Activated gamma-delta T cell (primary cell): ENCODE results near the gene DPP10.
"Not testable (repeated sequence)": the region's sequence is repeated elsewhere in the genome, so short reads cannot be mapped to it uniquely, and the experiment has no call there.

ENCODE experiments used
- DNase-seq: peaks from one replicate; lab custom pipeline; 2025; lab: John Stamatoyannopoulos, UW
- total RNA-seq, 2 donors: gene quantifications; one replicate each; lab custom pipeline; 2026; lab: John Stamatoyannopoulos, UW

DPP10 gene
- total RNA-seq = 0.10 to 0.35 reads per million in 2 donors

DNA sequence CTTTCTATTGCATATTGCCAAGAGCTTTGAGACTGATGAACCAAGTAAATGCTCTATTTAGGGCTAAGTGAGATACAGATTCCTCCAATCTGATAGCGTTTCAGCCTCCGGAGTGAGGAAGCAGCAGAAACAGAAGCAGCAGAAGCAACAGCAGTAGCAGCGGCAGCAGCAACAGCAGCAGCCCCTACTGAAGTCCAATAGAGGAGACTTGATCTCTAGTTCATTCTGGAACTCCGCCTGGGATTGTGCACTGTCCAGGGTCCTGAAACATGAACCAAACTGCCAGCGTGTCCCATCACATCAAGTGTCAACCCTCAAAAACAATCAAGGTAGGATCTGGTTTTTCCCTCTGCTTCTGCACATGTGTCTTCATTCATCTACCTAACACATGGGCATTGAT, at the start of gene DPP10:
Gene DPP10, plus strand, starts transcription at position 132 of the 400 bp plus-strand sequence.
- no peak for DNase-seq

DNA sequence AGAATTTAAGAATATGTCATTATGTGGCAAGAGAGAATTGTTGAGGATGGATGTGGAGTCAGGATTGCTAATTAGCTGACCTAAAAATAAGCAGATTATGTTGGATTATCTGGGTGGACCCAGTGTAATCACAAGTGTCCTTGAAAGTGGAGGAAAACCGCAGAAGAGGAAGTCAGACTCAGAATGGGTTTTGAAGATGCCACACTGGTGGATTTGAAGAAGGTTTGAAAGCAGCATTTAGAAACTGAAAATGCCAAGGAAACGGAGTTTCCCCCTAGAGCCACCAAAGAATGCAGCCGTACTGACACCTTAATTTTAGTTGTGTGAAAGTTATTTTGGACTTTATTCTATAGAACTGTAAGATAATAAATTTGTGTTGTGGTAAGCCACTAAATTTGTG, 41.6 kb upstream of the DPP10 start:
- no peak for DNase-seq

DNA sequence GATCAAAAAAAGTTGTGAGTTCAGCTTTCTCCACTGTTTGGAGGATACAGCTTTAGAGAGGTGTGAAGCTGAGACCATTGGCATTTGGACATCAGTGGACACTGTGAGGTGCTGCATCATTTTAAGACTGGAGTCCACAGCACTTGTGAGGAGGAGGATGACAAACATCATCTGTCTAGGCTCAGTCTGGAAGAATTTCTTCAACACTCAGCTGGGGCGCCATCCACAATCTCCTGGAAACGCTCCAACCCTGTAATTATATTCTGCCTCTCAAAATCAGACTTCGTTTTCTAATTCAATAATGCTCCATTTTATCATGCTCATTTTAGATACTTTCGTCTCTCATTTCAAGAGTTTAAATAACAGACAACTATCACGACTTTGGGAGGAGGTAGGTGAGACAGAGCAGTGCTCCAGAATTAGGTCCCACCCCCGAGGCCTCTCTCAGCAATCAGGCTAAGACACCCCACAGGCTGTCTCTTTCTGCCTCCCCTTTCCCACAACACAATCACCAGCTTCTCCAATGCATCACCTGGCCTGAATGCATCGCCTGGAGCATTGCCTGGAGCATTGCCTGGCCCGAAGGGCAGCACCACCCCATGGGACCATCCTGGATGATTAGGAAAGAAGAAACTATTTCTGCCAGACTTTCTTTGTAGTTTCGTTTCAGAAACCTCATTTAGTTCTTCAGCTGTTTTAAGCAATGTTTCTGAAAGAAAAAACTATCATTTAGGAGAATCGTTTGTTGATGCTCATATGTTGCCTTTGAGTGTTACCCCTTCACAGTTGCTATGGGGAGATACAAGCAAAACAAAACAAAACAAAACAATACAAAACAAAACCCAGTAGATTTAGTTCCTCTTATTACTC, 37.0 kb upstream of the DPP10 start:
- DNase-seq = no peak

DNA sequence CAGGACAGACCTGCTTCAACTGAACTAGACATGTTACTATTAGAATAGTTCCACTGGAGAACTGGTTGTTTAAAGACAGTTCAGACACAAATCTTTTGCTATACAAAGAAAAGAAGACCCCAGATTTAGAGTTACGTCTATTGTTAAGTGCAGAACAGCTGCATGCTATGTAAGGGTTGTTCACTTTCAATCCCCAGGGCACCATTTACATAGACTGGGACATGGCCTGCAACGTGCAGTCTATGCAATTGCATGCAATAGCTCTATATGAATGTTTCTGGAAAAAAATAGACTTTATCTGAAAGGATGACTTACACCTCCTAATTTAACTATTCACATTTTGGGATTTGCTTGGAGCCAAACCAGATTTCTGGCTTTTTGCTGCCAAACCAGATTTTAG, 36.1 kb upstream of the DPP10 start:
- no peak for DNase-seq

DNA sequence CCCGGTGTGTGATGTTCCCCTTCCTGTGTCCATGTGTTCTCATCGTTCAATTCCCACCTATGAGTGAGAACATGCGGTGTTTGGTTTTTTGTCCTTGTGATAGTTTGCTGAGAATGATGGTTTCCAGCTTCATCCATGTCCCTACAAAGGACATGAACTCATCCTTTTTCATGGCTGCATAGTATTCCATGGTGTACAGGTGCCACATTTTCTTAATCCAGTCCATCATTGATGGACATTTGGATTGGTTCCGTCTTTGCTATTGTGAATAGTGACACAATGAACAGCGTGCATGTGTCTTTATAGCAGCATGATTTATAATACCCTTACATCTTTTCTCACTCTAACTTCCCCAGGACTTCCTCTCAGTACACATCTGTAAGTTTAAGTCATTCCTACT, 35.1 kb upstream of the DPP10 start:
- not testable (repeated sequence) for DNase-seq

DNA sequence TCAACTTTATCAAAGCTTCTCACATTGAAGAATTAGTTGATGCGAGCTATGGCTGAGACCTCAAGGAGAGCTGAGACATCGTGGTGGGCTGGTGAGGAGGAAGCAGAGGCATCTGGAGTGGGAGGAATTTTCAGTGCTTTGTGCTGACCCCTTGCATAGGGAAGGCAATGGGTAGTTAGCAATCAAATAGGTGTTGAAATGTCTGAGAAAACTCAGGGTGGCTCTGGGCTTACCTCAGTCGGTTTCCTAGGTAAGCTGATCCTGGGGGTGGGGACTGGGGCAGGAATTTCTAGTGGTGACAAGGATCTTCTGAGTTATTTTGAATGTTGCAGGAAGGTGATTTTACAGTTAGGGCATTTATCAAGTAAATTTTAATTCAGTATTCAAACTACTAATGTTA, 20.7 kb upstream of the DPP10 start:
- no peak for DNase-seq

DNA sequence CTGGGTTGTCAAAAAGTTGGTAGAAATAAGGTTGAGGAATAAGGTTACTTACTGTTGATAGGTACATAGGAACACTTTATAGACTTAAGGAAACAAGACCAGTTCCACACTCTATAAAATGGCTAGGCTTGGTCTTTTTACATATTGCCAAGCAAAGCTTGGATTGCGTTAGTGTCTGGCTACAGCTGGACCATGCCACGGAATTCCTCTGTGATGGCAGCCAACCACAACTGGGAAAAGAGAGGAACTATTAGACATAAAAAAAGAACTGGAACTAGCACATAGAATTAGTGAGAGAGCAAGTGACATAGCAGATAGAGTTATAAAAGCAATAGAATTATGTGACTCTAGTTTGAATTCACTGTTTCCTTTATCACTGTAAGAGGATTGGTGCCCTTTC, 17.7 kb upstream of the DPP10 start:
- no peak for DNase-seq

DNA sequence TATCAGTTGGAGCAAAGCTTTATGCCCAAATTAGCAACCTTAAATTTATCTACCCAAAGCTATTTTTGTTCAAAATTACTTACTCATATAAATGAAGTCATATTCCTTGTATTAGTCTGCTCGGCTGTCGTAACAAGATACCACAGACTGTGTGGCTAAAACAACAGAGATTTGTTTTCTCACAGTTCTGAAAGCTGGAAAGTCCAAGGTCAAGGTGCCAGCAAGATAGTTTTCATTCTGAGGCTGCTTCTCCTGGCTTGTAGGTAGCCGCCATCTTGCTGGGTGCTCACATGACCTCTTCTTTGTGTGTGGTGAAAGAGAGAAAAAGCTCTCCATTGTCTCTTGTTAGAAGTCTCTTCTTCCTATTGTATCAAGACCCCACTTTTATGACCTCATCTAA, 15.7 kb upstream of the DPP10 start:
- no peak for DNase-seq

DNA sequence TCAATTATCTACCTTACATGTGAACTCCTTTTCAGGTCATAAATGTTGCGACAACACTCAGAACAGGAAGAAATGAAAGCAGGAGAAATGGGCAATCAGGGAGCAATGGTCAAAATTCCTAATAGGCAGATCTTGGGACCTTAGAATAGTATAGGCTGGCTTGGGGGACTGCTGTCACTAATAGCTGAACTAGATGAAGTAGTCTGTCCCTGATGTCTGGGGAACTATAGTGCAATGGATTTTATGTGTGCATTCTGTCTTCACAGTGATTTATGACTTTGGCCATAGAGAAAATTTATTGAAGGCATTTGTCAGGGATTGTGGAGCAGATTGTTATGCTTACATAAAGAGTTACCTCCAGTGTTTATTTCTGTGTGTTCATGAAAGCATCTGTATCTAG, 6.1 kb upstream of the DPP10 start:
- no peak for DNase-seq

DNA sequence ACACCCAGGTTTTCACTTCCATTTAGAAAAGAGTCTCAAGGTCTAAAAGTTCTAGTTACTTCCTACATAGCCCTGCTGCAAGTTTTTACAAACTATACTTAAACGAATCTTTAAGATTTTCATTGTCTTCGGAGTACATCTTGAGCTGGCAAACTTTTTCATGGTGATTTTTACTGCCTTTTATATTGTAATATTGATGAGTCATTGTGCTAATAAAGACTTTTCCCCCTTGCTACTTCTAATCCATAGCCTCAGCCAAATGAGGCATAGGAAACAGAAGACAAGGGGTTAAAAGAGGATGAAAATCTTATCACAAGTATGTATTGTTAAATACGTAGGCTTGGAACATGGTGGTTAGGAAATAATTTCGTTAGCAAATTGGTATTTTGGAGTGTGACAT, 4.1 kb downstream of the DPP10 start:
- DNase-seq = no peak

DNA sequence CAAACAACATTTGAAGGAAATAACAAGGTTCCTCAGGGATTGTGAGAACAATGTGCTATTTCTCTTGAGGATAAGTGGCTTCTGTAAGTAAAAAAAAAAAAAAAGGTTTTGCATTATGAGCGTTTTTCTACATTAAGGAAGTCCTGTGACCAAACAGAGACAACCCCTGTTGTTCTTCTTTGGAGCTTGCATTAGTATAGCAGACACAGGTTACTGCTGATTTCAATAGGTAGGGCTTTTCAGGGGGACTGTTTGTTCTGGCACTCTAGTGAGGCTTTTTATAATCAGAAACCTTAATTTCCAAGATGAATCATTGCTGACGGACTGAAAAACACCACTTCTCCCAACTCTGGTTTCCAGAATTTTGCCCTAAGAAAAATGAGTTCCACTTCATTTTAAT, 8.2 kb downstream of the DPP10 start:
- no peak for DNase-seq

DNA sequence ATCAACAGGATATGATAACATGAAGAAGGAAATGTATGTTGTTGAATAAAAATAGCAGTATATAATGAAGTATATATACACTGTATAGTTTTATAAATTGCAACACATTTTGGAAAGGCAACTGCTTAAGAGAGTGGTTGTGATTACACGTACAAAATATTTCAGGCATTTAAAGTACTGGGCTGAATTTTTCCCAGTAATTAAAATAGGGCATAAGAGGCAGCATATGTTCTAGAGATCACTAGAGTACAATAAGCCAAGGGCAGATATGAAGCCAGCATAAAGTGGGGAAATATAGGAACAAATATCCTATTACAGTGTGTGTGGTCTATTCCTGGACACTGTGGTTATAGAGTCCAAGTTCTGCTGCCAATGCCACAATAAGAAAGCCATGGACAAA, 14.1 kb downstream of the DPP10 start:
- no peak for DNase-seq

DNA sequence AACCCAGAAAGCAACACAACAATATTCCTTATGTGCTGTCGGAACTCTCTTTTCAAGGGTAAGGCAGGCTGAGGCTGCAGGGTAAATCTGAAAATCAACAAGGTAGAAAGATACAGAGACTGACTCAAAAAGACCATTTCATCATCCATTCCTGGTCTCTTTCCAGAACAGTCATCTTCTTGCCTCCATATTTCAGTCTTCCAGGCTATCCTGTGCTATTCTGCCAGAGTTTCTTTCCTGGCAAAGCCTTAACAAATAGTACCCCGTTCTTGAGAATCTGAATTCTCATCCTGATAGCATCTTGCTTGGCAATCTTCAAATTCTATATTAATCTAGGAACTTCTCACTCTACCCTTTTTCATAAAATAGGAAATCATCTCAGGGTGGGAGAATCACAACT, 15.5 kb downstream of the DPP10 start:
- no peak for DNase-seq

DNA sequence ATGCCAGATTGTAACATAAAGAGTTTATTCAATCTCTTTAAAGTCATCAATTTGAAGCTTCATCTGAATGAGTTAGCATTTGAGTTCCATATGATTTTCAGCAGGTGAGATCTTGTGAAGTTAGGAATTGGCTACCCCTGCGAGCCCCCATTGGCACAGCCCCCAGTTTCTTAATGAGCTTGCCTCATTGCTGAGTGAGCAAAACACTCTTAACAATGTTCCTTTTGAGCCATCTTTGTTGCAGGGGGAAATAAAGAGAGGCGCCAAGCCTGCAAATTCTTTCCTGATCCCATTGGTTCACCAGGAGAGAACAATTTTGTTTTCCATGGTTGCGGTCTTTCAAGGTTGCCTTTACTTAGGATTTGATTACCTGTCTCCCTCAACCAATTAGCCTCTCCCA, 18.7 kb downstream of the DPP10 start:
- no peak for DNase-seq

DNA sequence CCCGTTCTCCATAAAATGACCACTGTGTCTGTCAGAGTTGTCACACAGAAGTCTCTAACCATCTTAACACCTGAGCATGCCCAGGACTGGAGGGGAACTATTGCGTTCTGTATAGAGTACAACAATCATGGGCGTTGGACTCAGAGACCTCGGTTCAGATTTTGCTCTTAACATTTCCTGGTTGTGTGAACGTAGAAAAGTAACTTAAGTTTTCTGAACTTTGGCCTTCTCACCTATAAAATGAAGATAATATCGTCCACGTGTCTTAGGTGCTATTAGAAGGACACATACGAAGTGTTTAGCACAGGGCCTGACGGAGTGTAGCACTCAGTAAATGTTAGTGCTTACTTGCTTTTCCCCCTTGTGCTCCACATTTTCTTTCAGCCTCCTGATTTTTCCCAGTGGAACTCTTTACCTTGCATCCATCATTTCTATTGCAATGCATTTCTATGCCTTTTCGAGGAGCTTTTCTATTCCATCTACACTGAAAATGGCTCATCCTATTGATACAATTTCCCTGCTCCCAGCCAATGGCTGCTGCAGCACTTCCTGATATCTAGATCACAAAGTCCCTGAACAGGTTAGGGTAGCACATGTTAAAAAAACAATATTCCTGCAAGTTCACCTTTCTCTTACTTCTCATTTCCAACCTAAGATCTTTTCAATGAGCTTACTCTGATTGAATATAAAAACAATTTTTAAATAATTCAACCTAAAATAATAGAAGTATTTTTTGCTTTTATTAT, 22.7 kb downstream of the DPP10 start:
- DNase-seq = no peak

DNA sequence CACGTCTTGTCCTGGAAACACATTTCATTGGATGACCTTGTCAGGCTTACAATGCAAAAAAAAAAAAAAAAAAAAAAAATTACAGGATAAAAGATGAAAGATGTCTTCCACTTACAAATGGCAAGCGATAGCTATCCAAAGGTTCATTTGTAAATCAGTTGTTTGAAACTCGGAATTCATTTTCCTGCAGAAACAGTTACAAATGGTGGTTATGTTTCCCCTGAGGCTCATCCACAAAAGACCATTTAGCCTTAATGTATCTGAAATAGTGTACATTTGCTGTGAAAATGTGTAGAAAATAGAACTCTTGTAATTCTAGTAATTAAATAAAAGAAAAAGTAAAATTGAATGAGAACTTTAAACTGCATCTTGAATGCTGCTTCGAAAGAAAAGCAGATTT, 25.9 kb downstream of the DPP10 start:
- no peak for DNase-seq

DNA sequence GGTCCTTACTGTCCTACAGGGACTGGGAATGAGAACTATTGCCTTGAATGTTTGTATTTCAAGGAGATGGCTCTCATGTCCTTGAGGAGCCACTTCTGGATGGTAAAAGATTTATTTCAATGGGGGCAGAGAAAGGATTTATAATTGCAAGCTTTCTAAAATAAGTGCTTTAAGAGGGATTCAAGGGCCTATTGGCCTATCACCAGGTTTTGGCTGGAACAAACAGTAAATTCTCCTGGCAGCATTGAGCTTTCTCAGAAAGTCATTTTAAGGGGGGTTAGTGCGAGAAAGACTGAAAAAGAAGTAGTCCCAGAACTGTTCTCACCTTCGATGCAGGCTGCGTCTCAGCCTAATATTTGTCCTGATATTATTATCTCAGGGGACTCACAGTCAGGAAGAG, 29.8 kb downstream of the DPP10 start:
- DNase-seq = no peak

DNA sequence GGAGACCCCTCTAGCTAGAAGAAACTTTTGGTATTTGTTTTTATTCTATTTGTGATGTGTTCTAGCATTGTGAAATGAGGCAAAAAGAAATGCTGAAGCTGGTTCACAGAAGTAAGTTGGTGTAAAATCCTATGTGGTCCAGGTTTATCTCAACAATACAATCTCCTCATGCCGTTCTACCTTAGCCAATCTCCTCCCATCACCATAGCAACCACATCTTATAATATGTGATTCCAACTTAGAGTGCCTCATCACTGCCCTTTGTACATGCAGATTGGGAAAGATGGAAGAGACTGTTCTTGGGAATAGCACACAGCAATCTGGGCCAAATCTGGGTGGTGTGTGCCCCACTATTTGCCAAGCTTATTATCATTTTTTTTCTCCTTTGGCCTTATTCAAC, 30.3 kb downstream of the DPP10 start:
- DNase-seq = no peak

DNA sequence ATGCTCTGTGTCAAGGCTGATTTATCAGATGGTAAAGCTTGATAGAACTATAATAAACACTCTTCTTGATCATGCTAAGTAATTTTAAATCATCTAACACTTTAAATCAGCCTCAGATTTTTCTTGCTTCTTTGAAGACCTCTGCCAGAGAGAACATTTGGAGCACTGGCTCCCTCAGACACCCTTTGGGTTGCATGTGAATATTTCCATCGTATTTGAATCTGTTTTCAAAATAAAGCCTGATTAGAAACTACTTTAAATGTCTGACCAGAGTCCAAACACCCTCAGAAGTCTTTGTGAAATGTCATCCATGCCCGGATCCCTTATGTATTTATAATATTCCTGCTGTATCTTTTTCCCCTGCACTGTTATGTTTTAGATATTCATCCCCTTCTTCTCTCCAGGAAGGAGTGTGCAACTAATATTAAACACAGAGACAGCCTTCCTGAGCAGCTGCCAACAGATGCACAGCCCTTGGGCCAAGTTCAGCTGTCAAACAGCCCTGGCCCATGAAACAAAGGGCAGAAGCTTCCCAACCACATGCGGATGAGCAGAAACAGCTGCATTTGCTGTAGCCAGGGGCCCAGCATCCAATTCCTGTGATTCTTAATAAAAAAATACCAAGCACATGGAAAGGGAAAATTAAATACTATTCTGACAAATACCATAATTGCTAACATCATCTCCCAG, 46.5 kb downstream of the DPP10 start:
- DNase-seq = no peak

DNA sequence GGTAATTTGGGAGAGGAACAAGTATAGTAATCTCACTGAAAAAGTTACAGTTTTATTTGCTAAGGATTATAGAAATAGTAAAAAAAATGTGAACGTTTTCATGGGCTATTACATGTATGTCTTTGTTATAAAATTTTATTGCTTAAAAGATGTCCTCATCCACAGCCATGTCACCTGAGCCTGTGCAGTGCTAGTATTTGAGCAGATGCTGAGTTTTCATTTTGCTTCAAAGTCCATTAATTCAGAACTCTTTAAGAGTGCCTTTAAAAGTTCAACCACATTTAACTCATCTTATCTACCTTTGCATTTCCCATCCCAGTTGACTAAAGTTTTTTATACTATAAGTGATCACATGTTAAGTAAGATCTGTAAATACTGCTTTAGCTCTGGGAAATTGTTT, 52.6 kb downstream of the DPP10 start:
- no peak for DNase-seq

DNA sequence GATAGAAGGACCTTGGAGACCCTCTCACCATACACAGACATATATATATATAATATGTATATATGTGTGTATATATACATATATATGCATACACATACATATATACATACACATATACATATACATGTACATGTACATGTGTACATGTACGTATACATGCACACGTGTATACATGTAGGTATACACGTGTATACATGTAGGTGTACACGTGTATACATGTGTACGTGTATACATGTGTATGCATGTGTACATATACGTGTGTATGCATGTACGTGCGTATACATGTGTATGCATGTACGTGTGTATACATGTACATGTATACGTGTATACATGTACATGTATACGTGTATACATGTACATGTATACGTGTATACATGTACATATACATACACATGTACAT, 54.5 kb downstream of the DPP10 start:
- no peak for DNase-seq

DNA sequence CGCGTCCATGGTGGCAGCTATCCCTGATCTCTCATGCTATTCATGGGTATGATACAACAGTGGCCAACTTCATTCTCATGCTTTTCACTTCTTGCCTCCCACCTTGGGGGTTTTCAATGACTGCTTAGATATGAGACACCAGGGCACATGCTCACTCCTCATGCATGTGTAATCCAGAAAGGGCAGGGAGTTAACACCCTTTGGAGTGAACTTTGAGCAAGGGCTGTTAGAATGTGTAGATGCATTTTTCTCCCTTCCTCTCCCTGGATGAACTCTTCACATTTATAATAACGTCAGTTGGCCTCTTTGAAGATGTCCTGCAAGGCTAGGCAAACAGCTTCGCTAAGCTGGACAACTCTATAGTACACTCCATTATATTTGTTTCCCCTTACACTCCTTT, 56.7 kb downstream of the DPP10 start:
- DNase-seq = no peak

DNA sequence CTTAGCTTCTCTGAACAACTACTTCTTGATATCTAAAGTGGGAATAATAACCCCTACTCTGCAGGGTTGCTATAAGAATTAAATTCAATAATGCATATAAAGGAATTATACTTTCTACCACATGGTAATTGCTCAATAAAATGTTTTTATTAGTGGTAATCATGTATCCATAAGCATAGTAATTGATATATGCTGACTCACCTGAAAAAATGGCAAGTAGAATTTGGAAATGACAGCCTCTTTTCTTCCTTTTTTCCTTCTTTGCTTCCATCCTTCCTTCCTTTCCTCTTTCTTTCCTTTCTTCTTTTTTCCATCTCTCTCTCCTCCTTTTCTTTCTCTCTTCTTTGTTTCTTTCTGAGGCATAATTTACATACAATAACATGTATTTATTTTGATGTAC, 65.3 kb downstream of the DPP10 start:
- no peak for DNase-seq
